Lung microvascular endothelial cell (primary cell): Measurements from ENCODE around the gene FAM3D. TPM values are rescaled to one million over a fixed set of nuclear protein-coding genes. Genes with fewer than 3 reads are reported as not detected.
A peak's percentile ranks its signal among the peaks of the same experiment; 100 is the strongest.

Source experiments
- DNase-seq, 2 donors: peaks; one replicate each; pipeline versions ENCODE4 v3.0.0 to v3.0.0-alpha.2; 2010; ENCODE audit warnings: low read depth in 2 of 2
- total RNA-seq: library from RNA; depleted of rRNA; stranded (reverse); fragments of >200 nt; gene quantifications from 2 replicates; pipeline ENCODE4 v1.2.1, GENCODE V29; 2014

Gene FAM3D
- total RNA-seq, 1 donor from 2014 or later = 0.20 TPM

GRCh38 chr3:58656631-58657030, 9.9 kb downstream of the FAM3D start:
- no peak for DNase-seq

- no peak for DNase-seq
These were observed 12.1 kb downstream of the FAM3D start for GRCh38 chr3:58654466-58654865.

- no peak for DNase-seq
These were observed 13.9 kb downstream of the FAM3D start for GRCh38 chr3:58652624-58653023.

- peak; percentile 90 to 94 for DNase-seq
These were observed 15.3 kb downstream of the FAM3D start for GRCh38 chr3:58651276-58651675.

- peak; percentile 92 to 98 for DNase-seq
These were observed 19.0 kb downstream of the FAM3D start for GRCh38 chr3:58647381-58648141.

DNA sequence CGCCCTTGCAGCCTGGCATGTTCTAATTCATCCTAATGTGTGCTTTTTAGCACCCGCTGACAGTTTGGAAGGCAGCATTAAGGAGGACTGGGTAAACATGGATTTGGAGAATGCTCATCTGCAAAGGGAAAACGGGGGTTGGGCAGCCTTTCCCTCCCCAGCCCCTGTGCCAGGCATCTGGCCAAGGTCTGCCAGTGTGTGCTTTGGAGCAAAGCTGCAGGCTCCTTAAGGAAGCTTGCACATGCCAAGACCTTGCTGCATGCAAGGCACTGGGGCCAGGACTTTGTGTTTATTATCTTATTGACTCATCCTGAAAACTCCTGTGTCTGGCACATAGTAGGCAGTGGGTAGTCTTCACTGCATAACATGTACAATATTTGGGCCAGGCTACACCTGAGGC, 20.1 kb downstream of the FAM3D start:
- peak in 1 of 2 donors; percentile 22 for DNase-seq

DNA sequence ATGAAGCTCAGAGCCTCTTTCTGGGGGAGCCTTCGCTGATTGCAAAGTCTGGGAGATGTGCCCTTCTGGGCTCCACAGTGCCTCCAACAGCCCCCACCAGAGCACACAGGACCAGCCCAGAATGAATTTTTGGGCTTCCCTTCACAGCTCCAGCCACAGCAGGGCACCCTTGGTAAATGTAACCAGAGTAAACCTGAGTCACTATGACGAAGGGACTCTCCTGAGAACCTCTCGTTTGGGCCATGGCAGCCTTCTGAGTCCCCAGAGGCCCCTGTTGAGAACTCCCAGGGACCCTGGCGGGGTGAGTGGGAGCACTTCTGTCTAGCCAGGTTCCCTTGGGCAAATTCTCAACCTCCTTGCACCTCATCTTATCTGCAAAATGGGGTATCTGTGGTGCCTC, 20.8 kb downstream of the FAM3D start:
- DNase-seq = no peak

DNA sequence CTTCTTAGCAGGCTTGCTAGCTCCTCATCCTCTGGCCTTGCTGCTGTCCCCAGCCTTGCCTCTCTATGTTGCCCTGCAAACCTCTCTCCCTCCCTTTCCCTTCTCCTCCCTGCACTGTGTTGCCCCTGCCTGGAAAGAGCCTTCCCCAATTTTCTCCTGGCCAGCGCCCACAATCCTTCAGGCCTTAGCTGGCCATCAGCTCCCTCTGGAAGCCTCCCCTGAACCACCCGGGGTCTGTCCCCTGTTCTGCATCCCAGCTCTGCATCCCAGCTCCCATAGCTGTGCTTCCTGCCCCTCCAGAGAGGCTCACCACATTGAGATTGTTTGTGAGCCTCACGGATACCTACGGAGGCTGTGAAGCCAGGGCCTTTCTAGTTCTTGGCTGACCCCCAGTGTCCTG, 23.7 kb downstream of the FAM3D start:
- no peak for DNase-seq

- DNase-seq = peak; percentile 76 to 84
These were observed 25.7 kb downstream of the FAM3D start for GRCh38 chr3:58640700-58641372.

DNA sequence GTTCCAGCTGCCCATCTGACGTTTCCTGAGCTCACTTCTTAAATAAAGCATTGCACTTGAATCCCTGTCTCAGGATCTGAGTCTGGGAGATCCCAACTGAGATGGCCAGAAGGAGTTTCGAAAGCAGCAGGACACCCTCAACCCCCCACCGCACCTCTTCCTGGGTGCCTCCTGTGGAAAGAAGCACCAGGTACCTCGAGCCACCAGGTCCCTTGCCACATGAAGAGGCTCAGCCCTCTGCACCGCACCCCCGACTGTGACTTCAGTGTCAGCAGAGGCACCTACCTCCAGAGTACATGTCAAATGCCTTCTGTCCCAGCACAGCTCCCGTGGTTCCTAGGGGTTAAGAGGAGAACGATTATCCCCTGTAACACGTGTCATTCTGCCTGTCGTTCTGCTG, 26.7 kb downstream of the FAM3D start:
- no peak for DNase-seq

GRCh38 chr3:58639001-58639400, 27.6 kb downstream of the FAM3D start:
- DNase-seq = peak in 1 of 2 donors; percentile 28

DNA sequence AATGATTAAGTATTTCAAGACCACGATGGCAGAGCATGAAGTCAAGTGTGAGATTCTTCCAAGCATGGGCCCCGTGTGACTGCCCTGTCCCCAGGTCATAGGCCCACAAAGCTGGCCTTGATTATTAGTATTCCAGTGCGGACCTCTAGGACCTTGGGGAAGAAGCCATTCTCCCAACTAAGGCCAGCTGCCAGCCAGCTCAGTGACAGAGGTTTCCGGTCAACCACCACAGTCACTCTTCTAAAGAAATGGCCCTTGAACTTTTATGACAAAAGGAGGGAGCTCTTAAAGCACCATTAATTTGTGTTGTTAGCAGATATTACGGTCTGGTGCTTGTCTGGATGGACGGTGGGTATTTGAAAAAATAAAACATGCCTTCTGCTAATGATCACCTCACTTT, 28.0 kb downstream of the FAM3D start:
- DNase-seq = no peak

- no peak for DNase-seq
These were observed 29.1 kb downstream of the FAM3D start for GRCh38 chr3:58637509-58637908.

DNA sequence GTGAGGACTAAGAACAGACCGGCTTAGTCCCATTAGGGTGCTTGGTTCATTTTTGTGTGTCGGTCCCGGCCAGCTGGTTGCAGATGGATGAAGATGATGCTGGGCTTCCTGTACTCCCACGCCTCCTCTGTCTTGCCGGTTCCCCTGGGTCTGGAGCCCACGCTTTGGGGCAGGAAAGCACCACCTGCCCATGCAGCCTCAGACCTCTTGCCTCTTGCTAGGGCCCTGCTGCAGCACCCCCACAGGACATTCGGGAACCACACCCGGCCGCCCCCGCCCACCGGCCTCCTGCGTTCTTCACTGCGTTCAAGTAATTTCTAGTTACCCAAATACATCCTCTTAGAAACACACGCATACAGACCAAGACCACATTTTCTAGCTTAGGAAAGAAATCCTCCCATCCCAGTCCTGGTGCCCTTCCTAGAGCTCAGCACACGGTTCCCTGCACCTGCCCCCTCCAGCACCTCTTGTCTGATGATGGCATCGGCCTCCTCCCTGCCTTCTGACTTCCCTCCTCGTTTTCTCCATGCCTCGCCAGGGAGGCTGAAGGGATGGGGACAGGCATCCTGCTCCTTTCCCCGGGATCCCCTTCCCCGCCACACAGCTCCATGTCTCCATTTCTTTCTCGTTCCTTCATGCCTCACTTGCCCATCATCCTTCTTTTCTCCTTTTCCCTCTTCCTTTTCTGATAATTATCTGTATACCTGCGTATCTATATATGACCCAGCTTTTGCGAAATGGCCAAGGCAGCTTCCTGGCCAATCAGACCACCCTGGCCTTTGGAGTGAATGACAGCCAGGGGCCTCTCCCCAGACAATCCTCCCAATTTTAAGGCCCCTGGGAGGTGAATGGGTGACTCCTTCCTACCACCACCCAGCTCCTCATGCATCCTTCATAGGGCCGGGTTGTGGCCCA, 30.9 kb downstream of the FAM3D start:
- DNase-seq = no peak

DNA sequence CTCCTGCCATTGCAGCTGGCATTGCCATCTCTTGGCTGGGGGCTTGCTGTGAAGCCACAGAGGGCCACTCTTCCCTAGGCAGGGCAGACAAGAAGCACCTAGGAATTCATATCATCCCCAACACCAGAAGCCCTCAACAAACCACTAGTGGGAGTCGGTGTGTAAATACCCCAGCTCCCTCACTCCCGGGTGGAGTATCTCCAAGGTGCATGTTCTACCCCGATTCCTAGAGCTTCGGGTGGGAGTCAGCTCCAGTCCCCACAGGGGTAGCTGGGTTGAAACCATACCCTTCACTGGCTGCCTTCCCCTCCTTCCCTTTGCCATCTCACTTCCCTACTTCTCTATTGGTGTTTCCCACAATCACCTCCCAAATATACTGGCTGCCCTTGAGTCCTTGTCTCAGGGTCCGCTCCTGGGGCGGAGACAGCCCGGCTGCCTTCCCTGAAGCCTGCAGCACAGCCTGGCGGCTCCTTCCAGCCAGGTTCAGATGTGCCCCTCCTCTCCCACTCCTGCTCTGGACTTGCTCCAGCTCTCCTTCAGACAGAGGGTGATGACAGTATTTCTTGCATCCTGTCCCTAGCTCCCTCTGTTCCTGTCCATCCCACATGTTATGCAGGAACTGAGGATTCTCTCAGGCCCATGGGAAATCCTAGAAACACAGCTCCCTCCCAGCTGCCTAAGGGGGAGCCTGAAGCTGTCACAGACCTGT, 33.3 kb downstream of the FAM3D start:
- DNase-seq = peak in 1 of 2 donors; percentile 54

DNA sequence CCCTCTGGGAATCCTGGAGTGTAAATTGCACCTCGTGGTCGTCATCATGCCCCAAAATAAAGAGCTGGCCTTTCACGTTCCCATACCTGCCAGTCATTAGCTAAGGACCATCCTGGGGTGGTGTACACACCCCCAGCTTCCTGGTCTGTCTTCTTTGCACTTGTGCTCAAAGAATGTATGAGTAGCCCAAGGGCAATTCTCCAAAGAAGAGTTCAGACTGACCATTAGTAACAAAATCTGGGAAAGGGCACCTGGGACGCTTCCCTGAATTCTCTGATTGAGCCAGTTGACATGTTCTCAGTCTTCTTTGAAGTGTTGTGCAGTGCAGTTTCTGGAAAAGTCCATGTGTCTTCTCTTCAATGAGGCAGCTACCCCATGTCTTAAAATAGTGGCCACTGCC, 34.8 kb downstream of the FAM3D start:
- DNase-seq = no peak

DNA sequence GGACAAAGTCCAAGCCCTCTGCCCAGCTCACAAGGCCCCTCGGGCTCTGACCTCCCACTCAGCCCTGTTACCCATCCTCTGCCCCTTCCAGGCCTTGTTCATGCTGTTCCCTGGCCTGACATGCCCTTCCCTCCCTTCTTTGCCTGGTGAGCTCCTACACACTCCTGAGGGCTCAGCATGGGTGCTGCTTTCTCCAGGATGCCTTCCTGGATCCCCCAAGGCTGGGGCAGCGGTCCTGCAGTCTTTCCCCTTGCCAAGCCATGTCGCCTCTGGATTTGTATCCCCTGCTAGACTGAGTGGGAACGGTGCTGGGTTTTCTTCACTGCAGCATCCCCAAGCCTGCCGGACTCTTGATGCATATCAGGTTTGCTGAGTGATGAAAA, 35.9 kb downstream of the FAM3D start:
- DNase-seq = no peak

DNA sequence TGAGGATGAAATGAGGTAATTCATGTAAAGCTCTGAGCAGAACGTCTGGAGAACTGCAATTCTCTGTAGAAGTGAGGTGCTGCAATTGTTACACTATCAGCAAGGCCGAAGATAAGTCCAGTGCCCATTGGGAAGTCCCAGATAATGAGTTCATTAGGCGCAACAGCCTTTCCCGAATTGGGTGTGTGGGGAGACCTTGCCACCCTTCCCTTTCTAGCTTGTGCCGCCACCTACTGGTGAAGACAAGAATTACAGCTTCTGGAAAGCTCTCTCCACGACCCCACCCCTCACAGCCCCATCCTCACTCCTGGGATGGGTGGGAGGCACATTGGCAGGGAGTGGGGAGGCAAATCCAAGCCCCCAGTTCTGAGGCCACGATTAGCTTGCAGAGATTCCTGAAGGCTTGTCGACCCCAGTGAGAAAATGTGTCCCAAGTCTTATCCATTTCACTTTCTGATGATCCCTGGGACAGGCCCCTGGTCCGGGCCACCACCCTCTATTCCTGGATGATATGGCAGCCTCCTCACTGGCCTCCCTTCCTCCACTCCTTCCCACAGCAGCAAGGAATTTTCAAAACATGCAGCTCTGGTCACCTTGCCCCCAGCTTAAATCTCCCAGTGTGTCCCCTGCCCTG, 36.4 kb downstream of the FAM3D start:
- DNase-seq = peak; percentile 68 to 75

DNA sequence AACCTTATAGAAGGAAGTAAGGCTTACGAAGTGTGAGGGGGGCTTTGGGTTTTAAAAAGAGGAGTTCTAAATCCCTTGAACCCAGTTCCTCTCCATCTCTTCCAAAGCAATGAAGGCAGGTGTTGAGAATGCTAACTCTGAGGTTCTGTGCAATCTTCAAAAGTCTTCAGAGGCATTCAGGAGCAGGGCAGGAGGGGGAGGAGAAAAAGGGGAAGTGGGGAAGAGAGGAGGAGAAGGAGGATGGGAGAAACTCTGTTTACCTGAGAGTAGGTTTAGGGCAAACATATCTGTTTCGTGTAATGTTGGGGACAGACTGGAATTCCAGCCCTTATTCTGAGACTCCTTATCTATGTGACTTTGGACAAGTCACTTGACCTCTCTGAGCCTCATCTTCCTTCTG, 36.9 kb downstream of the FAM3D start:
- DNase-seq = no peak

DNA sequence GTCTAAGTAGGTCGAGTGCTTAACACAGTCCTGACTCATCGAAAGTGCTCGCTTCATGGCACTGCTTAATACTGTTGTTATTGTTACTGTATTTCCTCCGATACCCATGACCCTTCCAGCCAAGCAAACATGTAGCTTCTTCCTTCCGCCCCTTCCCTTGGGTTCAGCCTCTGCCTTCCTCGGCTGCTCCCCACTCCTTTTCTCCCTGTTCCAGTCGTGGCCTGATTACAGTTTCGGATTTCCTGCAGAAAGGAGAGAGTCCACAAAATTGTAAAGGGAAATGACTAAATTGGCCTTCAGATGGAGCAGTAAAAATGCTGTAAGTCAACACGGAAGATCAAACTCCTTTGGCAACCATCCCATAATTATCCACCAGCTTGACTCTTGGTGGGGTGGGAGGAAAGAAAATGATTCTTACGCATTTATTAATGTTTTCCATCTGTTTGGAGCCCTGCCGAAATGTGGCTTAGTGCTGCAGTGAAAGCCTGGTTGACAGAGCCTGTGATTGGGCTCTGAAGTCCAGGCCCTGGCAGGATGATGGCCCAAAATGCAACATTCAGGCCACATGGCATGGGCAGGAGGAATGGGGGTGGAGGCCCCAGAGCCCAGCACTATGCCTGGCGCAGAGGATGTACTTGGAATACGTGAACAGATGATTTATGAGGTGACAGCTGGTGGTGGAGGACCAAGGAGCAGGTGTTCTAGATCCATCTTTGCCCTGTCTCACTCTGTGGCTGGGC, 37.6 kb downstream of the FAM3D start:
- DNase-seq = peak; percentile 83 to 96
